ENCODE data around the gene RAB29.
A peak's percentile ranks its signal among the peaks of the same experiment; 100 is the strongest.

The RAB29 gene

GRCh38 chr1:205749234-205750137, 25.8 kb downstream of the RAB29 start:
- TF ChIP-seq CTCF (IDR thresholded peaks at IDR 0.05; ENCODE audit: extremely low read depth, missing control alignments), result no peak
- DNase-seq (ENCODE audit: low spot score), result peak; percentile 98

GRCh38 chr1:205748403-205749233, 26.7 kb downstream of the RAB29 start:
- peak; percentile 18 for DNase-seq (ENCODE audit: low spot score)

GRCh38 chr1:205746757-205747412, 28.4 kb downstream of the RAB29 start:
- no peak for TF ChIP-seq CTCF (IDR thresholded peaks at IDR 0.05; ENCODE audit: extremely low read depth, missing control alignments)
- no peak for DNase-seq (ENCODE audit: low spot score)

More at GRCh38 chr1:205748403-205749233, 26.7 kb downstream of the RAB29 start:
- no peak for TF ChIP-seq CTCF (IDR thresholded peaks at IDR 0.05; ENCODE audit: extremely low read depth, missing control alignments)

- DNase-seq (ENCODE audit: low spot score), result no peak
- TF ChIP-seq CTCF (IDR thresholded peaks at IDR 0.05; ENCODE audit: extremely low read depth, missing control alignments), result no peak
Observed at GRCh38 chr1:205744403-205744802, 30.9 kb downstream of the RAB29 start.

- no peak for DNase-seq (ENCODE audit: low spot score)
Observed at GRCh38 chr1:205743977-205744376, 31.3 kb downstream of the RAB29 start.

GRCh38 chr1:205741681-205742080, 33.6 kb downstream of the RAB29 start:
- DNase-seq (ENCODE audit: low spot score), result no peak
- TF ChIP-seq CTCF (IDR thresholded peaks at IDR 0.05; ENCODE audit: extremely low read depth, missing control alignments), result no peak

More at GRCh38 chr1:205743977-205744376, 31.3 kb downstream of the RAB29 start:
- no peak for TF ChIP-seq CTCF (IDR thresholded peaks at IDR 0.05; ENCODE audit: extremely low read depth, missing control alignments)

Data from GM20000 (cell line).